GM10266 (cell line): ENCODE results near the gene CACNA2D4.

ENCODE experiments used
- DNase-seq: peaks from one replicate; pipeline ENCODE4 v3.0.0; 2012; ENCODE audit errors: extremely low spot score
- TF ChIP-seq, protein P1 (sequence below): IDR thresholded peaks from 2 replicates; pipeline ENCODE4 v1.5.1; 2012; ENCODE audit warnings: mild to moderate bottlenecking, low read depth; ENCODE audit not compliant: control insufficient read depth, insufficient read depth; ENCODE audit errors: missing control alignments

The CACNA2D4 gene

DNA sequence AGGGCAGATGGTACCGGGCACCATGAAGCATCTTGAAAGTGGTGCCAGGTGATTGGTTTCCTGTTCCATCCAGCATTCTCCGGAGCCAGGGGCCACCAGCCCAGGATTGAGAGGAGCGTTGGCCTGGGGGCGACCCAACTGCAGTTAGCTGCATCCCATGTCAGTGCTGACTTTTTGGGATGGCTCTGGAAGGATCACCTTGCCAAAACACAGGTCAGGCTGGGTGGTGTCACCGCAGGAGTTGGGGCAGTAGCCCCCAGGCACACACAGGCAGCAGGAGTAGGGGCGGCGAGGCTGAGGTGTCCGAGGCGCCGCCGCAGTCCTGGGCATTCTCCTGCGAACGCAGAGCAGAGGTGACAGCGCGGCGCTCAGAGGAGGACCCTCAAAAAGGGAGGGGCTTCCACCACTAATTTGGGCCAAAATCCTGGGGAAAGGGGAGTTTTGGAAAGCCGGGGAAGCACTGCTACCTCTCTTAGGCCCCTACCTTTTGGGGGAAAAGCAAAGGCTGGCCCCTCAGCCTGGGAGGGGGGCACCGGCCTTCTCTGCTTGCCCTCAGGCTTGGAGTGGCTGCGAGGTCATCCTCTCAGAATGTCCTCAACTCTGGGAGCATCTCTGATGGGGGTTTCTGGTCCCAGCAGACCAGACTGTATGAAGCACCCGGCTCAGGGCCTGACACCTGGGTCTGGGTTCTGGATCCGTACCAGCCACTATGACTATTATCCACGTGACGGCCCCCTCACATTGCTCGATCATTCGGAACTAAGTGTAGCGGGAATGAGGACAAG, 124.8 kb downstream of the CACNA2D4 start:
- no peak for DNase-seq
- TF ChIP-seq, protein P1, sequence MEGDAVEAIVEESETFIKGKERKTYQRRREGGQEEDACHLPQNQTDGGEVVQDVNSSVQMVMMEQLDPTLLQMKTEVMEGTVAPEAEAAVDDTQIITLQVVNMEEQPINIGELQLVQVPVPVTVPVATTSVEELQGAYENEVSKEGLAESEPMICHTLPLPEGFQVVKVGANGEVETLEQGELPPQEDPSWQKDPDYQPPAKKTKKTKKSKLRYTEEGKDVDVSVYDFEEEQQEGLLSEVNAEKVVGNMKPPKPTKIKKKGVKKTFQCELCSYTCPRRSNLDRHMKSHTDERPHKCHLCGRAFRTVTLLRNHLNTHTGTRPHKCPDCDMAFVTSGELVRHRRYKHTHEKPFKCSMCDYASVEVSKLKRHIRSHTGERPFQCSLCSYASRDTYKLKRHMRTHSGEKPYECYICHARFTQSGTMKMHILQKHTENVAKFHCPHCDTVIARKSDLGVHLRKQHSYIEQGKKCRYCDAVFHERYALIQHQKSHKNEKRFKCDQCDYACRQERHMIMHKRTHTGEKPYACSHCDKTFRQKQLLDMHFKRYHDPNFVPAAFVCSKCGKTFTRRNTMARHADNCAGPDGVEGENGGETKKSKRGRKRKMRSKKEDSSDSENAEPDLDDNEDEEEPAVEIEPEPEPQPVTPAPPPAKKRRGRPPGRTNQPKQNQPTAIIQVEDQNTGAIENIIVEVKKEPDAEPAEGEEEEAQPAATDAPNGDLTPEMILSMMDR = no peak

DNA sequence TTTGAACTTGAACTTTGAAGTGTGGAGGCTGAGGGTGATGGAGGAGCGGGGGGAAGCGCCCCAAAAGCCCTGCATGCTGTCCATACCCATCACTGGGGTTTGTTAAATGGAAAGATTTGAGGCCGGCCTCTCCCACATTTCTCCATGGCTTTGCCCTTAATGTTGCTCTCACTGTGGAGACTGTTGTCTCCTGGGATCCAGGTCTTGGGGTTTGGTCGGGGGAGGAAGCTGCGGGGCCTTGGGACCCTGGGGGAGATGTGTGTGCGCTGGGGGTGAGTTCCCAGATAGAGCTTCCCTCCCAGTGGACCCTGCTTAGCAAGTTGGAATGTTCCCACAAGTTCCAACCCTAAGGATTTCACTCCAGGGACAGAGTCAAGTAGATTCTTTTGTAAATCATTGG, 126.0 kb downstream of the CACNA2D4 start:
- DNase-seq = no peak
- TF ChIP-seq, protein P1 = no peak

DNA sequence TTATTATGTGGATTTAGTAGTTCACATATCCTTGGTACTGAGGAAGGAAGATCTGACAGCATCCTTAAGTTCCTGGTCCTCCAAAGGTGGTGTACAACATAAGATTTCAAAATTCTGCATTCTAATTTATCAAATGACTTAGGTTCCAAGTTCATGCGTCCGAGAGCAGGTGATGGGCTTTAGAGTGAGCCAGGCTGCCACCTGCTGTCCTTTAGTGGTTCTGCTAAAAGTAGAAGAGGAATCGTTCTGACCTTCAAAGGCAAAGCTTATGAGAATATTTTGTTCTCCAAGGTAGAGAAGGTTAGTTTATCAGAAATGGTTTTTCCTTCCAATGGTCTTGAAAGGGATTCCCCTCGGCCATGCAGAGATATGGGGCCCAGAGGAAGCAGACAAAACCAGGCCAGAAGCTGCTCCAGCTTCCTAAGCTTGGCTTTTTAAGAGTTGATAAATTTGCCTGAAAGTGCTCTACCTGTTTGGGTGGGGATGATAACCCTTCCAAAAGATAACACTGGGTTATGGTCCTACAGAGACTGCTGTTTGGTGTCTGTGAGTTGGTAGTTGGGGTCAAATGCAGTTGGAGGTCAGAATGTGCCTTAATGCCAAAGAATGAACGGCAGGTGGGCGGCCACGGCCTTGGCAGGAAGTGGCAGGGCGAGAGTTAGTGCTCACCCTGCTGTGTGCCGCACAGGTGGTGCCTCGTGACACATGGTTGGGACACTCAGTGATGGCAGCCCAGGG, 127.2 kb downstream of the CACNA2D4 start:
- peak; percentile 69 for DNase-seq
- TF ChIP-seq, protein P1 = peak; percentile 76

DNA sequence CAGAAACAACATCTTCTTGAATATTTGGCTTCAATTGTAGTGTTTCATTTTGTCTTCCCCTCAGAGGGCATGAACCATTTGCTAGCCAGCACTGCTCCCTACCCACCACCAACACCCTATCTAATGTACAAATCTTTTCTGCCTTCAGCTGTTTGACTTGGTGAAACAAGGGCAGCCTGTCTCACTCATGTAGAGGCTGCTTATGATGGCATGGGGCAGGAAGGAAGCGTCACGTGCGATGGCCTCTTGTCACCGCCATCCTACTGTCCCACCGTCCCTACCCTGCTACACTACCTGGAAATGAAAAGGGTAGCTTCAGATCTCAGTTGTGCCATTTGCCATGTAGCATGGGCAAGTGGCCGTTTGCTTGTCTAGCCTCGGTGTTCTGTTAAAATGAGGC, 128.0 kb downstream of the CACNA2D4 start:
- TF ChIP-seq, protein P1 = no peak
- no peak for DNase-seq

DNA sequence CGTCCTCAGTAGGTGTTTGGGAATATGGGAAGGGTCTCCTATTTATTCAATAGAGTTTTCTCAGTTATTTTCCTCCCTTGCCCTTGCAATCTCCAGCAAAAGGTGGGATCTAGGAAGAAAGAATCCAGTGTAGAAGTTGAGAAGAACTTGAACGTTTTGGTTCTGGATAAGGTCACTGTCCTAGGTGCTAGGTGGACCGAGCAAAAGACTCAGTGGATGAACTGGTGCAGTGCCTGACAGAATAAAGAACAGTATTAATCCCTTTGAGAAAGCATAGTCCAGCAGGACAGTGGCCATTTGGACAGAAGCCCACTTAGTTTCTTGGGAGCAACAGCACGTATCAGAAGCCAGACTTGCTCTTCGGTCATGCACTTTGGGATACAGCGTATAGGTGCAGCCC, 130.7 kb downstream of the CACNA2D4 start:
- DNase-seq = no peak
- TF ChIP-seq, protein P1 = no peak

DNA sequence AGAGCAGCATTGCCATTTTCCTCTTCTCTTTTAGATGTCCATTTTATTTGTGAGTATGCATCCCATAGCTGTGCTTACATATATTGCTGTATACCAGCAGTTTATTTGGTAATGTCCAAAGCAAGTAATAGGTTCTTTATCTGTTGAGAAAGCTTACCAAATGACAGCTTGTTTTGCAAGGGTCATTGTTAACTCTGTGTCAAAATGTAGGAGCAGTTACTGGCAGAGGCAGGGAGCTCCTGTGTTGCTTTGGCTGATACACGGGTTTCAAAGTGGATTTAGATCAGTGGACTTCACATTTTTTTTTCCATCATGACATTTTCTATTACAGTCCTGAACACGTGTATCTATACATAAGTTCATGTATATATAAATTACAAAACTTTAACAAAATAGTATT, 136.2 kb downstream of the CACNA2D4 start:
- TF ChIP-seq, protein P1 = no peak
- no peak for DNase-seq

DNA sequence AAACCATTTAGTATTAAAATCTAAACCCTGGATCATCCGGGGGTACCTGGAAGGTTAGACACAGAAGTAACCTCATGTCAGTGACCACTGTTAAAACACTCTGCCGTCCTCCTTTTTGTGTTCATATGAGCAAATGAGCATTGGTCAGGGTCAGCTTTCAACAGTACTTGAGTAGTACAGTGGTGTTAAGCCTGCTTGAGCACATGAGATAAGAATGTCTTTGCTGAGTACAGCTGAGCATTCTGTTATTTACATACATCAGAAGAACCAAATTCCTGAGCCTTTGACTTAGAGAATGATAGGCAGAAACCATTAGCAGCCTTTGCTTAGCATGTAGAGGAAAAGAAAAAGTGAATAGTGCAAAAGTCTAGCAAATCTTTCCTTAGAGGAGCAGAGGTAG, 136.7 kb downstream of the CACNA2D4 start:
- no peak for DNase-seq
- TF ChIP-seq, protein P1 = no peak
